HepG2 (cell line): ENCODE measurements around the gene MEI1. TPM values are rescaled to one million over a fixed set of nuclear protein-coding genes. Genes with fewer than 3 reads are reported as not detected.

ENCODE experiments used
- AHR ChIP-seq: IDR thresholded peaks from 2 replicates; pipeline ENCODE4 v1.6.1; 2018; ENCODE audit warnings: missing genetic modification reagents, missing compliant biosample characterization
- CBX2 ChIP-seq, 2 experiments: fragments of 200-600 bp in 1 of 2; sonication (generic); formaldehyde crosslinking in 1 of 2; IDR thresholded peaks; 2 replicates each; pipeline versions ENCODE4 v1.7.0 to v1.8.1; 2018 to 2022; ENCODE audit warnings: low read depth in 2 of 2, low read length in 1 of 2, mild to moderate bottlenecking in 1 of 2, missing genetic modification reagents in 1 of 2
- IKZF4 ChIP-seq: sonication (generic); formaldehyde crosslinking; IDR thresholded peaks from 2 replicates; pipeline ENCODE4 v1.5.1; 2020; ENCODE audit warnings: borderline replicate concordance, mild to moderate bottlenecking, low read depth, missing genetic modification reagents; ENCODE audit errors: not compliant biosample characterization
- JARID2 ChIP-seq: sonication (generic); formaldehyde crosslinking; IDR thresholded peaks from 2 replicates; pipeline ENCODE4 v1.8.1; 2023; ENCODE audit warnings: missing genetic modification reagents, inconsistent platforms; ENCODE audit not compliant: insufficient replicate concordance
- NFATC3 ChIP-seq: sonication (generic); formaldehyde crosslinking; IDR thresholded peaks from 2 replicates; pipeline ENCODE4 v1.5.1; 2020; ENCODE audit warnings: mild to moderate bottlenecking, missing genetic modification reagents
- NPAS2 ChIP-seq: sonication (generic); formaldehyde crosslinking; IDR thresholded peaks from 2 replicates; pipeline ENCODE4 v1.8.0; 2022; ENCODE audit warnings: mild to moderate bottlenecking, missing genetic modification reagents, borderline replicate concordance
- SIX4 ChIP-seq: sonication (generic); formaldehyde crosslinking; IDR thresholded peaks from 2 replicates; pipeline ENCODE4 v1.4.0; 2020; ENCODE audit warnings: missing genetic modification reagents
- SP140L ChIP-seq: sonication (generic); formaldehyde crosslinking; IDR thresholded peaks from 2 replicates; pipeline ENCODE4 v1.4.0; 2020; ENCODE audit warnings: missing genetic modification reagents, borderline replicate concordance
- TEAD2 ChIP-seq: sonication (generic); formaldehyde crosslinking; IDR thresholded peaks from 2 replicates; pipeline ENCODE4 v1.9.0; 2021; ENCODE audit warnings: missing genetic modification reagents
- U2AF1 ChIP-seq: fragments of 200-400 bp; formaldehyde crosslinking; optimal IDR thresholded peaks from 2 replicates; pipeline ENCODE3; 2017; ENCODE audit warnings: mild to moderate bottlenecking, low read depth, low read length
- ZBTB7A ChIP-seq: sonication (generic); formaldehyde crosslinking; IDR thresholded peaks from 2 replicates; pipeline ENCODE4 v1.8.0; 2022; ENCODE audit warnings: mild to moderate bottlenecking, missing genetic modification reagents
- ZNF225 ChIP-seq: sonication (generic); formaldehyde crosslinking; IDR thresholded peaks from 2 replicates; pipeline ENCODE4 v1.4.0; 2020; ENCODE audit warnings: mild to moderate bottlenecking, missing genetic modification reagents
- ZNF326 ChIP-seq: sonication (generic); formaldehyde crosslinking; IDR thresholded peaks from 2 replicates; pipeline ENCODE4 v1.4.0; 2020; ENCODE audit warnings: missing genetic modification reagents, borderline replicate concordance
- polyA plus RNA-seq, 8 experiments: library from polyadenylated mRNA; depleted of rRNA in 3 of 8; stranded (reverse) in 7 of 8; unstranded in 1 of 8; fragments of >200 nt; fragmentation: Illumina TruSeq in 4 of 8; extraction: Trizol in 4 of 8; gene quantifications; 2 replicates each; pipeline versions ENCODE4 v1.2.1 to v1.2.3, GENCODE V29; 2011 to 2016; ENCODE audit warnings: low read depth in 4 of 8, missing spikeins in 1 of 8, mixed read lengths in 1 of 8; ENCODE audit not compliant: insufficient read depth in 1 of 8
- total RNA-seq, 5 experiments: library from RNA; depleted of rRNA; stranded (reverse); fragments of >200 nt; fragmentation: Illumina TruSeq; extraction: Trizol; gene quantifications; 2 replicates each; pipeline ENCODE4 v1.2.3, GENCODE V29; 2016; ENCODE audit warnings: low read depth in 1 of 5
- TF ChIP-seq, protein P1 (sequence below): sonication (generic); formaldehyde crosslinking; IDR thresholded peaks from 2 replicates; pipeline ENCODE4 v1.4.0; 2020; ENCODE audit warnings: missing genetic modification reagents
- TF ChIP-seq, protein P2 (sequence below): sonication (generic); formaldehyde crosslinking; IDR thresholded peaks from 2 replicates; pipeline ENCODE4 v1.5.0; 2020; ENCODE audit warnings: missing genetic modification reagents
- TF ChIP-seq, protein P3 (sequence below), 2 experiments: sonication (generic) in 1 of 2; formaldehyde crosslinking in 1 of 2; IDR thresholded peaks; 2 replicates each; pipeline versions ENCODE4 v1.6.1 to v1.9.0; 2014 to 2022; ENCODE audit warnings: antibody characterized with exemption in 1 of 2, borderline replicate concordance in 1 of 2, inconsistent platforms in 1 of 2, low read depth in 1 of 2, missing genetic modification reagents in 1 of 2

Gene MEI1
- total and polyA plus RNA-seq, 2 of the 13 experiments (the other 11 are each of a cell fraction or from before 2014, with no cell fraction given), result 0.75 to 1.9 TPM

DNA sequence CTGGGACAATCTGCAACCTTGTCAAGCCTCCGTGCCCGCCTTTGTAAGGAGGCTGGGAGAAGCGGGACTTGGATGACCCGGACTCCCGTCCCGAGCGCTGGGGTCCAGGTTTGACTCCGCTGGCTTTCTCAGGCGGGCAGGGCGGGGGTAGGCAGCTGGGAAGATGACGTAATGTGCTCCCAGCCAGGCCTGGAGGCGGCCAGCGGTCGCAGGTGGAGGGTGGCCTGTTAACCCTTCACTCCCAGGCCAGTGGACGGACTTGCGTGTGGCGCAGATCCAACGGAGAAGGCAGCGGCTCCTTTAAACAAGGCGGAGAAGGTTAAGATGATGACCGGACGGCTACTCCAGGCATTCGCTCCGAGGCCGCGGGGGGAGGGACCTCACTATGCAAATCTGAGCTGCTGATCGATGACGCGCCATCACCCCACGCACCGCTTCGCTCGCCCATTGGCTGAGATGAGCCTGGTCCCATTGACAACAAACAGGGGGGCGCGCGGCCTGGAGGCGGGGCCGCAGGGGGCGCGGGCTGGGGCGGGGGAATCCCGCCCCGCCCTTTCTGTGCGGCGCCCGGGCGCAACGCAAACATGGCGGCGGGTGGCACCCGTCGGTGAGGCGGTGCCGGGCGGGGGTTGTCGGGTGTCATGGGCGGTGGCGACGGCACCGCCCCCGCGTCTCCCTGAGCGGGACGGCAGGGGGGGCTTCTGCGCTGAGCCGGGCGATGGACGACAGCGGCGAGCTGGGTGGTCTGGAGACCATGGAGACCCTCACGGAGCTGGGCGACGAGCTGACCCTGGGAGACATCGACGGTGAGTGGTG is 133.5 kb downstream of the MEI1 start, which contains the start of gene SREBF2 (continued):
- TF ChIP-seq ZNF225 (CRISPR knock-in tag), result no peak
- TF ChIP-seq SIX4, result no peak
- no peak for TF ChIP-seq CBX2 (IDR thresholded peaks at IDR 0.05; ENCODE audit: low read depth, low read length)
- TF ChIP-seq CBX2 (CRISPR knock-in tag; IDR thresholded peaks at IDR 0.05; ENCODE audit: low read depth), result no peak
- TF ChIP-seq JARID2 (CRISPR knock-in tag), result no peak
- TF ChIP-seq SP140L (CRISPR knock-in tag), result peak; percentile 23; the same call in 1 of the 2 replicates
- TF ChIP-seq, protein P1, sequence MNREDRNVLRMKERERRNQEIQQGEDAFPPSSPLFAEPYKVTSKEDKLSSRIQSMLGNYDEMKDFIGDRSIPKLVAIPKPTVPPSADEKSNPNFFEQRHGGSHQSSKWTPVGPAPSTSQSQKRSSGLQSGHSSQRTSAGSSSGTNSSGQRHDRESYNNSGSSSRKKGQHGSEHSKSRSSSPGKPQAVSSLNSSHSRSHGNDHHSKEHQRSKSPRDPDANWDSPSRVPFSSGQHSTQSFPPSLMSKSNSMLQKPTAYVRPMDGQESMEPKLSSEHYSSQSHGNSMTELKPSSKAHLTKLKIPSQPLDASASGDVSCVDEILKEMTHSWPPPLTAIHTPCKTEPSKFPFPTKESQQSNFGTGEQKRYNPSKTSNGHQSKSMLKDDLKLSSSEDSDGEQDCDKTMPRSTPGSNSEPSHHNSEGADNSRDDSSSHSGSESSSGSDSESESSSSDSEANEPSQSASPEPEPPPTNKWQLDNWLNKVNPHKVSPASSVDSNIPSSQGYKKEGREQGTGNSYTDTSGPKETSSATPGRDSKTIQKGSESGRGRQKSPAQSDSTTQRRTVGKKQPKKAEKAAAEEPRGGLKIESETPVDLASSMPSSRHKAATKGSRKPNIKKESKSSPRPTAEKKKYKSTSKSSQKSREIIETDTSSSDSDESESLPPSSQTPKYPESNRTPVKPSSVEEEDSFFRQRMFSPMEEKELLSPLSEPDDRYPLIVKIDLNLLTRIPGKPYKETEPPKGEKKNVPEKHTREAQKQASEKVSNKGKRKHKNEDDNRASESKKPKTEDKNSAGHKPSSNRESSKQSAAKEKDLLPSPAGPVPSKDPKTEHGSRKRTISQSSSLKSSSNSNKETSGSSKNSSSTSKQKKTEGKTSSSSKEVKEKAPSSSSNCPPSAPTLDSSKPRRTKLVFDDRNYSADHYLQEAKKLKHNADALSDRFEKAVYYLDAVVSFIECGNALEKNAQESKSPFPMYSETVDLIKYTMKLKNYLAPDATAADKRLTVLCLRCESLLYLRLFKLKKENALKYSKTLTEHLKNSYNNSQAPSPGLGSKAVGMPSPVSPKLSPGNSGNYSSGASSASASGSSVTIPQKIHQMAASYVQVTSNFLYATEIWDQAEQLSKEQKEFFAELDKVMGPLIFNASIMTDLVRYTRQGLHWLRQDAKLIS (CRISPR knock-in tag), result 0 out of 2 replicates have a peak, but pooled peaks have one; percentile 28
- TF ChIP-seq U2AF1, result peak; percentile 81
- TF ChIP-seq, protein P2, sequence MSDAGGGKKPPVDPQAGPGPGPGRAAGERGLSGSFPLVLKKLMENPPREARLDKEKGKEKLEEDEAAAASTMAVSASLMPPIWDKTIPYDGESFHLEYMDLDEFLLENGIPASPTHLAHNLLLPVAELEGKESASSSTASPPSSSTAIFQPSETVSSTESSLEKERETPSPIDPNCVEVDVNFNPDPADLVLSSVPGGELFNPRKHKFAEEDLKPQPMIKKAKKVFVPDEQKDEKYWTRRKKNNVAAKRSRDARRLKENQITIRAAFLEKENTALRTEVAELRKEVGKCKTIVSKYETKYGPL (CRISPR knock-in tag), result no peak; the same call in 1 of the 2 replicates
- TF ChIP-seq ZNF326 (CRISPR knock-in tag), result no peak; the same call in 1 of the 2 replicates
- TF ChIP-seq IKZF4 (CRISPR knock-in tag), result no peak
- TF ChIP-seq NFATC3, result no peak
- TF ChIP-seq ZBTB7A (CRISPR knock-in tag), result 0 out of 2 replicates have a peak, but pooled peaks have one; percentile 56
- TF ChIP-seq AHR (CRISPR knock-in tag), result no peak; the same call in 1 of the 2 replicates
- TF ChIP-seq, protein P3, sequence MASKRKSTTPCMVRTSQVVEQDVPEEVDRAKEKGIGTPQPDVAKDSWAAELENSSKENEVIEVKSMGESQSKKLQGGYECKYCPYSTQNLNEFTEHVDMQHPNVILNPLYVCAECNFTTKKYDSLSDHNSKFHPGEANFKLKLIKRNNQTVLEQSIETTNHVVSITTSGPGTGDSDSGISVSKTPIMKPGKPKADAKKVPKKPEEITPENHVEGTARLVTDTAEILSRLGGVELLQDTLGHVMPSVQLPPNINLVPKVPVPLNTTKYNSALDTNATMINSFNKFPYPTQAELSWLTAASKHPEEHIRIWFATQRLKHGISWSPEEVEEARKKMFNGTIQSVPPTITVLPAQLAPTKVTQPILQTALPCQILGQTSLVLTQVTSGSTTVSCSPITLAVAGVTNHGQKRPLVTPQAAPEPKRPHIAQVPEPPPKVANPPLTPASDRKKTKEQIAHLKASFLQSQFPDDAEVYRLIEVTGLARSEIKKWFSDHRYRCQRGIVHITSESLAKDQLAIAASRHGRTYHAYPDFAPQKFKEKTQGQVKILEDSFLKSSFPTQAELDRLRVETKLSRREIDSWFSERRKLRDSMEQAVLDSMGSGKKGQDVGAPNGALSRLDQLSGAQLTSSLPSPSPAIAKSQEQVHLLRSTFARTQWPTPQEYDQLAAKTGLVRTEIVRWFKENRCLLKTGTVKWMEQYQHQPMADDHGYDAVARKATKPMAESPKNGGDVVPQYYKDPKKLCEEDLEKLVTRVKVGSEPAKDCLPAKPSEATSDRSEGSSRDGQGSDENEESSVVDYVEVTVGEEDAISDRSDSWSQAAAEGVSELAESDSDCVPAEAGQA (IDR thresholded peaks at IDR 0.05; ENCODE audit: low read depth), result no peak; the same call in 1 of the 2 replicates
- TF ChIP-seq, protein P3 (CRISPR knock-in tag; IDR thresholded peaks at IDR 0.05; ENCODE audit: borderline replicate concordance), result no peak
- no peak for TF ChIP-seq TEAD2 (CRISPR knock-in tag)
- TF ChIP-seq NPAS2 (CRISPR knock-in tag), result no peak
